Neural crest cell (in vitro differentiated cells): Measurements from ENCODE around the gene KCND1. TPM values are rescaled to one million over a fixed set of nuclear protein-coding genes. Genes with fewer than 3 reads are reported as not detected.

Experiments used
- DNase-seq: peaks from one replicate; pipeline ENCODE4 v3.0.0; 2021; ENCODE audit warnings: low read depth, mixed read lengths, low spot score
- H3K27ac Mint-ChIP-seq: one replicate; pipeline ENCODE4 v1.8.0; 2021; ENCODE audit warnings: mild to moderate bottlenecking, mixed read lengths; ENCODE audit not compliant: unreplicated experiment
- H3K27me3 Mint-ChIP-seq: 2 replicates; pipeline ENCODE4 v1.8.0; 2021; ENCODE audit warnings: low read depth, mild to moderate bottlenecking, mixed read lengths
- H3K36me3 Mint-ChIP-seq: 2 replicates; pipeline ENCODE4 v1.8.0; 2021; ENCODE audit warnings: low read depth, mild to moderate bottlenecking, mixed read lengths
- H3K4me1 Mint-ChIP-seq: 2 replicates; pipeline ENCODE4 v1.8.0; 2021; ENCODE audit warnings: mixed read lengths
- H3K4me3 Mint-ChIP-seq: one replicate; pipeline ENCODE4 v1.8.0; 2021; ENCODE audit warnings: mild to moderate bottlenecking, mixed read lengths
- H3K9me3 Mint-ChIP-seq: 2 replicates; pipeline ENCODE4 v1.8.0; 2021; ENCODE audit warnings: mixed read lengths
- CTCF ChIP-seq: fragments of 200-600 bp; sonication (generic); conservative IDR thresholded peaks from 2 replicates; pipeline ENCODE4 v1.5.0; 2021; ENCODE audit warnings: antibody characterized with exemption, mild to moderate bottlenecking
- total RNA-seq: library from RNA; stranded (reverse); gene quantifications from 2 replicates; pipeline ENCODE4 v1.2.1, GENCODE V29; 2021

KCND1 gene
- total RNA-seq, 1 donor from 2014 or later = 1.2 TPM

GRCh38 chrX:48997455-48997854, 25.8 kb upstream of the KCND1 start:
- no peak for TF ChIP-seq CTCF
- H3K27me3 Mint-ChIP-seq = no peaks in the 10 kb centered on the region

GRCh38 chrX:48996969-48997368, 25.3 kb upstream of the KCND1 start:
- Mint-ChIP-seq H3K4me3 (peak overlapping the region; percentile 12), H3K27ac (no peak overlapping the region), H3K9me3 (peaks cover 3% of the 10 kb centered on the region), H3K36me3 (peaks cover 17% of the 10 kb centered on the region), H3K27me3 (no peaks in the 10 kb centered on the region), H3K4me1 (peaks cover 17% of the 10 kb centered on the region)
- no peak for DNase-seq
- TF ChIP-seq CTCF = no peak

More at GRCh38 chrX:48997455-48997854, 25.8 kb upstream of the KCND1 start:
- no peak for DNase-seq
- Mint-ChIP-seq H3K4me3 (peak overlapping the region; percentile 20), H3K36me3 (peaks cover 16% of the 10 kb centered on the region), H3K4me1 (peaks cover 21% of the 10 kb centered on the region), H3K27ac (no peak overlapping the region), H3K9me3 (peaks cover 3% of the 10 kb centered on the region)

- H3K36me3 Mint-ChIP-seq = peaks cover 12% of the 10 kb centered on the region
- TF ChIP-seq CTCF = no peak
- DNase-seq = no peak
- H3K27ac Mint-ChIP-seq = no peak overlapping the region
- no peaks in the 10 kb centered on the region for H3K9me3 Mint-ChIP-seq
- H3K27me3 Mint-ChIP-seq = no peaks in the 10 kb centered on the region
- H3K4me1 Mint-ChIP-seq = no peaks in the 10 kb centered on the region
- H3K4me3 Mint-ChIP-seq = peak overlapping the region; percentile 21
Measured at GRCh38 chrX:48992341-48992740, 20.7 kb upstream of the KCND1 start.

- H3K4me3 Mint-ChIP-seq = no peak overlapping the region
- no peak for DNase-seq
- no peaks in the 10 kb centered on the region for H3K4me1 Mint-ChIP-seq
Measured at GRCh38 chrX:48989483-48989882, 17.8 kb upstream of the KCND1 start.

GRCh38 chrX:48983896-48984295, 12.3 kb upstream of the KCND1 start:
- H3K27me3 Mint-ChIP-seq = no peaks in the 10 kb centered on the region
- H3K9me3 Mint-ChIP-seq = no peaks in the 10 kb centered on the region
- DNase-seq = no peak
- H3K27ac Mint-ChIP-seq = no peak overlapping the region
- H3K4me3 Mint-ChIP-seq = no peak overlapping the region
- H3K36me3 Mint-ChIP-seq = peaks cover 21% of the 10 kb centered on the region
- TF ChIP-seq CTCF = no peak
- no peaks in the 10 kb centered on the region for H3K4me1 Mint-ChIP-seq

More at GRCh38 chrX:48989483-48989882, 17.8 kb upstream of the KCND1 start:
- Mint-ChIP-seq H3K36me3 (peaks cover 10% of the 10 kb centered on the region), H3K9me3 (no peaks in the 10 kb centered on the region), H3K27ac (no peak overlapping the region), H3K27me3 (no peaks in the 10 kb centered on the region)
- no peak for TF ChIP-seq CTCF

GRCh38 chrX:48983081-48983480, 11.4 kb upstream of the KCND1 start:
- H3K27me3 Mint-ChIP-seq = no peaks in the 10 kb centered on the region
- no peak overlapping the region for H3K27ac Mint-ChIP-seq

More at GRCh38 chrX:48983081-48983480, 11.4 kb upstream of the KCND1 start:
- TF ChIP-seq CTCF = no peak
- Mint-ChIP-seq H3K9me3 (no peaks in the 10 kb centered on the region), H3K36me3 (peaks cover 20% of the 10 kb centered on the region), H3K4me1 (no peaks in the 10 kb centered on the region), H3K4me3 (no peak overlapping the region)
- DNase-seq = no peak
